Lower lobe of right lung (tissue), 2 donors: ENCODE results near the gene NPTN. TPM values are rescaled to one million over a fixed set of nuclear protein-coding genes. Genes with fewer than 3 reads are reported as not detected.

Source experiments
- ATAC-seq, 2 donors: fragments of 200-7000 bp; cut with Tn5 transposase; one replicate each; pipeline ENCODE4 v1.9.1; 2020 to 2022; ENCODE audit warnings: mild to moderate bottlenecking in 2 of 2, moderate library complexity in 2 of 2
- DNase-seq: peaks from one replicate; pipeline ENCODE4 v3.0.0-alpha.2; 2020
- H3K27ac ChIP-seq: fragments of 200-600 bp; one replicate; pipeline ENCODE4 v1.8.0; 2022
- H3K27me3 ChIP-seq: fragments of 200-600 bp; one replicate; pipeline ENCODE4 v1.8.0; 2022; ENCODE audit warnings: low read depth
- H3K36me3 ChIP-seq: fragments of 200-600 bp; one replicate; pipeline ENCODE4 v1.8.0; 2022; ENCODE audit warnings: mild to moderate bottlenecking
- H3K4me1 ChIP-seq: fragments of 200-600 bp; one replicate; pipeline ENCODE4 v1.8.0; 2022
- H3K4me3 ChIP-seq: fragments of 200-600 bp; one replicate; pipeline ENCODE4 v1.8.0; 2022; ENCODE audit warnings: mild to moderate bottlenecking
- H3K9me3 ChIP-seq: fragments of 200-600 bp; one replicate; pipeline ENCODE4 v1.8.0; 2022
- CTCF ChIP-seq: fragments of 200-600 bp; IDR thresholded peaks from one replicate; pipeline ENCODE4 v1.8.0; 2022; ENCODE audit warnings: antibody characterized with exemption, mild to moderate bottlenecking
- intact Hi-C: fragments of 100-400 bp; cut with DNase I; formaldehyde crosslinking; loops from one replicate; pipeline ENCODE4 v1.11.0; 2022
- total RNA-seq: library from RNA; stranded (reverse); fragmentation: NEBNext Ultra II Directional; extraction: Animal tissue kit (Norgen Biotek cat#: 25700); gene quantifications from one replicate; pipeline ENCODE4 v1.2.1, GENCODE V29; 2021
- donor health status: DM: no; HTN: yes; CAD: no; lungs with severe emphysema.

Gene NPTN
- total RNA-seq, 1 donor from 2014 or later: 138 TPM

GRCh38 chr15:73660455-73660854, 27.3 kb upstream of the NPTN start:
- Histone ChIP-seq H3K4me1 (no peaks in the 10 kb centered on the region), H3K27ac (no peak overlapping the region), H3K36me3 (no peaks in the 10 kb centered on the region), H3K4me3 (no peak overlapping the region), H3K9me3 (no peaks in the 10 kb centered on the region), H3K27me3 (no peaks in the 10 kb centered on the region)
- intact Hi-C loops: no loop called here
- TF ChIP-seq CTCF: no peak
- DNase-seq (no peak), ATAC-seq (no peak)

GRCh38 chr15:73658645-73659044, 25.5 kb upstream of the NPTN start:
- no peak for ATAC-seq
- Histone ChIP-seq H3K27me3 (no peaks in the 10 kb centered on the region), H3K27ac (no peak overlapping the region), H3K9me3 (no peaks in the 10 kb centered on the region), H3K4me3 (no peak overlapping the region), H3K4me1 (no peaks in the 10 kb centered on the region), H3K36me3 (no peaks in the 10 kb centered on the region)
- no peak for TF ChIP-seq CTCF
- DNase-seq: no peak
- intact Hi-C loops: no loop called here

GRCh38 chr15:73655724-73656123, 22.5 kb upstream of the NPTN start:
- no peak for DNase-seq
- ATAC-seq: no peak
- no peak for TF ChIP-seq CTCF
- no peak overlapping the region for H3K27ac ChIP-seq
- no peaks in the 10 kb centered on the region for H3K9me3 ChIP-seq
- H3K4me3 ChIP-seq: no peak overlapping the region
- intact Hi-C loops: no loop called here
- H3K27me3 ChIP-seq: no peaks in the 10 kb centered on the region
- no peaks in the 10 kb centered on the region for H3K36me3 ChIP-seq
- no peaks in the 10 kb centered on the region for H3K4me1 ChIP-seq

- ATAC-seq (no peak), DNase-seq (no peak)
- Histone ChIP-seq H3K36me3 (no peaks in the 10 kb centered on the region), H3K27ac (no peak overlapping the region), H3K4me1 (no peaks in the 10 kb centered on the region), H3K27me3 (no peaks in the 10 kb centered on the region), H3K4me3 (no peak overlapping the region), H3K9me3 (no peaks in the 10 kb centered on the region)
- TF ChIP-seq CTCF: no peak
- intact Hi-C loops: no loop called here
Observed at GRCh38 chr15:73654659-73655058, 21.5 kb upstream of the NPTN start.

DNA sequence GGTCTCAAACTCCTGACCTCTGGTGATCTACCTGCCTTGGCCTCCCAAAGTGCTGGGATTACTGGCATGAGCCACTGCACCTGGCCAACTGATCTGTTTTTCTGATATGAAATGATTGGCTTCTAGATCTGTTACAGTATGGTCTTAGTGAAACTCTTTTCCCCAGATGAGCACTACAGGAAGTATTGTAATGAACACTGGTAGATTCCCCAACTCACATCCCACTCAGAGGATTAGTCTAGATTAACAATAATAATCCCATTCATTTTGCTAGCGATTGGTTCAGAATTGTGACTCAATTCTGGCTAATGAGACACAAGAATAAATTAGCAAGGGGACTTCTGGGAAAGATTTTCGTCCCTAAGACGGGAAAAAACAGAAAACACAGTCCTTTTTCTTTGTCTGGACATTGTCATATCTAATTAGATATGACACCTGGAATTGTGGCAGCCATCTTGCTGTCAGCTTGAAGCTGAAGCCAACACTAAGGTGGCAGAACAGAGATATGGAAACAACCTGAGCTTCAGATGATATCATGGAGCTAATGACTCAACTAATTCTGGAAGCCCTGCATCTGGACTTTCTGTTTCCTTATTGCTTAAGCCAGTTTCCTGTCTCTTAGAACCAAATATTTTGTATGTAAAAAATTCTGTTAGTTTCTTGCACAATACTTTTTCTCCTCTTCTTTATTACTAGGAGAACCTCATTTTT, 17.4 kb upstream of the NPTN start:
- DNase-seq (no peak), ATAC-seq (no peak)
- no peak for TF ChIP-seq CTCF
- H3K4me1 ChIP-seq: no peaks in the 10 kb centered on the region
- H3K27me3 ChIP-seq: no peaks in the 10 kb centered on the region
- no peak overlapping the region for H3K27ac ChIP-seq
- H3K36me3 ChIP-seq: no peaks in the 10 kb centered on the region
- H3K4me3 ChIP-seq: no peak overlapping the region
- no peaks in the 10 kb centered on the region for H3K9me3 ChIP-seq
- intact Hi-C loops: no loop called here

DNA sequence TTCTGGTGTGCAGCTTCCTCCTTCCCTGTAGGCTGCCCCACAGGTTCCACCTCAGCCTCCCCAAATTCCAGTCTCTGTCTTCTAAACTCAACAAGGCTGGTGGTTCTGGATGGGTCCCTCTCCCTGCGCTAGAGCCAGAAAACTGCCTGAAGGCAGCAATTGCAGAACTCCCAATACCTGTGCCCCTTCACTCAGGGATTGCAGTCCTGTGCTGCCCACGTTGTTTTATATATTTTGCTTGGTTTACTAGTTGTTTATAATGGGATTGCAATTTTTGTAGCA, 14.8 kb upstream of the NPTN start:
- Histone ChIP-seq H3K36me3 (no peaks in the 10 kb centered on the region), H3K4me1 (no peaks in the 10 kb centered on the region), H3K9me3 (no peaks in the 10 kb centered on the region), H3K27me3 (no peaks in the 10 kb centered on the region), H3K27ac (no peak overlapping the region), H3K4me3 (no peak overlapping the region)
- intact Hi-C loops: no loop called here
- TF ChIP-seq CTCF: no peak
- ATAC-seq: no peak
- DNase-seq: no peak
